Ramos (cell line): ENCODE data around the gene PFDN4.
"Not testable (repeated sequence)": the region's sequence is repeated elsewhere in the genome, so short reads cannot be mapped to it uniquely, and the experiment has no call there.

Source experiments
- in situ Hi-C: fragments of 300-500 bp; cut with MboI; formaldehyde crosslinking; loops from one replicate; pipeline ENCODE4 v1.14.3; 2022; ENCODE audit warnings: low sequenced_read_pairs; ENCODE audit not compliant: unreplicated experiment

Gene PFDN4

GRCh38 chr20:54263116-54263690 lies 55.3 kb downstream of the PFDN4 start:
- in situ Hi-C loops = no loop called here

GRCh38 chr20:54265791-54266190 lies 57.9 kb downstream of the PFDN4 start:
- in situ Hi-C loops = not testable (repeated sequence)

GRCh38 chr20:54266844-54267243 lies 59.0 kb downstream of the PFDN4 start:
- in situ Hi-C loops = no loop called here

- in situ Hi-C loops = no loop called here
Measured at GRCh38 chr20:54267483-54268003, 59.7 kb downstream of the PFDN4 start.

- in situ Hi-C loops = no loop called here
Measured at GRCh38 chr20:54268941-54269340, 61.1 kb downstream of the PFDN4 start.
